Neural cell (in vitro differentiated cells): ENCODE results near the gene SUN5. TPM values are rescaled to one million over a fixed set of nuclear protein-coding genes. Genes with fewer than 3 reads are reported as not detected.

Source experiments
- H2AFZ ChIP-seq: fragments of 200-600, 300-800 bp; sonication (generic), shearing (Covaris generic); 2 replicates; pipeline ENCODE4 v1.6.0; 2014; ENCODE audit warnings: low read depth, mild to moderate bottlenecking, antibody characterized with exemption, low read length, moderate library complexity
- H3F3A ChIP-seq: fragments of 200-600 bp; shearing (Covaris generic); 2 replicates; pipeline ENCODE4 v1.6.1; 2016; ENCODE audit warnings: mild to moderate bottlenecking, moderate library complexity, mixed read lengths, antibody characterized with exemption, low read length; ENCODE audit not compliant: insufficient read depth, poor library complexity, severe bottlenecking
- H3K27ac ChIP-seq: fragments of 200-600, 300-800 bp; sonication (generic), shearing (Covaris generic); 2 replicates; pipeline ENCODE4 v1.5.1; 2014; ENCODE audit warnings: mild to moderate bottlenecking, low read length, moderate library complexity
- H3K27me3 ChIP-seq: fragments of 300-800, 200-600 bp; sonication (generic), shearing (Covaris generic); 2 replicates; pipeline ENCODE4 v1.6.0; 2014; ENCODE audit warnings: mild to moderate bottlenecking, low read depth, low read length, moderate library complexity; ENCODE audit not compliant: insufficient read depth
- H3K36me3 ChIP-seq: fragments of 300-800, 200-600 bp; sonication (generic), shearing (Covaris generic); 2 replicates; pipeline ENCODE4 v1.5.1; 2014; ENCODE audit warnings: mild to moderate bottlenecking, antibody characterized with exemption, low read length, moderate library complexity; ENCODE audit not compliant: insufficient read depth
- H3K4me2 ChIP-seq: fragments of 300-800, 200-600 bp; sonication (generic), shearing (Covaris generic); 2 replicates; pipeline ENCODE4 v1.6.0; 2014; ENCODE audit warnings: mild to moderate bottlenecking, low read length
- H3K4me3 ChIP-seq: fragments of 300-800, 200-600 bp; sonication (generic), shearing (Covaris generic); 2 replicates; pipeline ENCODE4 v1.5.1; 2014; ENCODE audit warnings: mild to moderate bottlenecking, low read length, moderate library complexity
- H3K79me2 ChIP-seq: fragments of 200-600 bp; shearing (Covaris generic); replicated peaks from 2 replicates; pipeline ENCODE4 v1.6.0; 2014; ENCODE audit warnings: mild to moderate bottlenecking, low read length, moderate library complexity; ENCODE audit not compliant: insufficient read depth
- H3K9ac ChIP-seq: fragments of 300-800, 200-600 bp; sonication (generic), shearing (Covaris generic); 2 replicates; pipeline ENCODE4 v1.6.1; 2016; ENCODE audit warnings: mild to moderate bottlenecking, low read length, mixed read lengths
- H3K9me2 ChIP-seq: fragments of 200-600 bp; shearing (Covaris generic); 2 replicates; pipeline ENCODE4 v1.6.1; 2016; ENCODE audit warnings: mild to moderate bottlenecking, low read length, mixed read lengths; ENCODE audit not compliant: insufficient read depth
- H3K9me3 ChIP-seq: fragments of 200-600, 300-800 bp; sonication (generic), shearing (Covaris generic); 2 replicates; pipeline ENCODE4 v1.6.1; 2016; ENCODE audit warnings: mild to moderate bottlenecking, mixed run types, low read length, moderate library complexity, mixed read lengths
- H4K20me1 ChIP-seq: fragments of 200-600 bp; shearing (Covaris generic); 2 replicates; pipeline ENCODE4 v1.6.1; 2016; ENCODE audit warnings: mild to moderate bottlenecking, mixed run types; ENCODE audit not compliant: insufficient read depth
- EP300 ChIP-seq: fragments of 450-650 bp; conservative IDR thresholded peaks from 2 replicates; pipeline ENCODE4 v1.6.1; 2014; ENCODE audit warnings: antibody characterized with exemption, mild to moderate bottlenecking, moderate library complexity; ENCODE audit not compliant: poor library complexity, severe bottlenecking
- EZH2 ChIP-seq: fragments of 200-600, 300-800 bp; shearing (Covaris generic), sonication (generic); IDR thresholded peaks from 2 replicates; pipeline ENCODE4 v1.6.1; 2014; ENCODE audit warnings: antibody characterized with exemption, low read length, borderline replicate concordance, mild to moderate bottlenecking; ENCODE audit not compliant: insufficient read depth, poor library complexity, severe bottlenecking
- MXI1 ChIP-seq: fragments of 450-650 bp; conservative IDR thresholded peaks from 2 replicates; pipeline ENCODE4 v1.6.1; 2014; ENCODE audit warnings: antibody characterized with exemption, mild to moderate bottlenecking; ENCODE audit not compliant: poor library complexity, severe bottlenecking
- POLR2AphosphoS5 ChIP-seq: IDR thresholded peaks from 2 replicates; pipeline ENCODE4 v1.6.1; 2012
- RAD21 ChIP-seq: fragments of 450-650 bp; conservative IDR thresholded peaks from 2 replicates; pipeline ENCODE4 v1.6.1; 2014; ENCODE audit warnings: antibody characterized with exemption, mild to moderate bottlenecking, moderate library complexity
- REST ChIP-seq: IDR thresholded peaks from 2 replicates; pipeline ENCODE4 v1.6.1; 2012; ENCODE audit warnings: borderline replicate concordance
- SMC3 ChIP-seq: fragments of 450-650 bp; conservative IDR thresholded peaks from 2 replicates; pipeline ENCODE4 v1.6.1; 2014; ENCODE audit warnings: antibody characterized with exemption, mild to moderate bottlenecking, moderate library complexity; ENCODE audit not compliant: poor library complexity
- TAF1 ChIP-seq: IDR thresholded peaks from 2 replicates; pipeline ENCODE4 v1.6.1; 2012; ENCODE audit warnings: low read depth
- polyA plus RNA-seq: library from polyadenylated mRNA; depleted of rRNA; stranded (reverse); fragments of >200 nt; gene quantifications from 2 replicates; pipeline ENCODE4 v1.2.3, GENCODE V29; 2014
- TF ChIP-seq, protein P1 (sequence below): fragments of 450-650 bp; IDR thresholded peaks from 2 replicates; pipeline ENCODE4 v1.5.1; 2014; ENCODE audit warnings: antibody characterized with exemption, mild to moderate bottlenecking, moderate library complexity; ENCODE audit not compliant: poor library complexity, severe bottlenecking

SUN5 gene
- polyA plus RNA-seq, 1 donor from 2014 or later: not detected

DNA sequence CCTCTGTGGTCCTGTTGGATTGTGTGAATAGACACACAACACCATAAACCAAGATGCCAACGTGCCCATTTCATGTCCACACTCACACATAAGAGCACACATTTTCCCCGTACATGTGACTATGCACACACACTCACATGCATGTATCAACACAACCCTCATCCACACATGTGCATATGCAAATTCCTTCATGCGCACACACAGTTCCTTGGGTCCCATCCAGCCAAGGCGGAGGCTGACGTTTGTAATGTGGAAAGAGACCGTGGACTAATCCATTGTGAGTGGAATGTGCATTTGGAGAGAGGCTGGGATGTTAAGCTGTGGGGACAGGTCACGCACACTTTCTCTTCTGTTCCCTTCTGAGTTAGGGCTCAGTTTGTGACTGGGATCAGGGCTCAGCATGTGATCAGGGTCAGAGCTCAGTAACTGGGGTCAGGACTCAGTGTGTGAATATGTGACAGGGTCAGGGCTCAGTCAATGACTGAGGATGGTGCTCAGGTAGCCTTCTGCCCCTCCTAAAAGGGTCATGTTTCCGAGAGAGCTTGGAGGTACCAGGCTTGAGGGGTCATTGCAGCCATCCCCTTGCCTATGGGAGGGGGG, 2.6 kb upstream of the SUN5 start:
- no peaks in the 10 kb centered on the region for H4K20me1 ChIP-seq
- H3K9me2 ChIP-seq: no peaks in the 10 kb centered on the region
- H3K4me2 ChIP-seq: no peak overlapping the region
- peaks cover 3% of the 10 kb centered on the region for H3K9me3 ChIP-seq
- H3K9ac ChIP-seq: no peak overlapping the region
- no peaks in the 10 kb centered on the region for H3K36me3 ChIP-seq
- no peaks in the 10 kb centered on the region for H3K27me3 ChIP-seq
- no peak overlapping the region for H2AFZ ChIP-seq
- TF ChIP-seq EZH2: no peak
- TF ChIP-seq, protein P1, sequence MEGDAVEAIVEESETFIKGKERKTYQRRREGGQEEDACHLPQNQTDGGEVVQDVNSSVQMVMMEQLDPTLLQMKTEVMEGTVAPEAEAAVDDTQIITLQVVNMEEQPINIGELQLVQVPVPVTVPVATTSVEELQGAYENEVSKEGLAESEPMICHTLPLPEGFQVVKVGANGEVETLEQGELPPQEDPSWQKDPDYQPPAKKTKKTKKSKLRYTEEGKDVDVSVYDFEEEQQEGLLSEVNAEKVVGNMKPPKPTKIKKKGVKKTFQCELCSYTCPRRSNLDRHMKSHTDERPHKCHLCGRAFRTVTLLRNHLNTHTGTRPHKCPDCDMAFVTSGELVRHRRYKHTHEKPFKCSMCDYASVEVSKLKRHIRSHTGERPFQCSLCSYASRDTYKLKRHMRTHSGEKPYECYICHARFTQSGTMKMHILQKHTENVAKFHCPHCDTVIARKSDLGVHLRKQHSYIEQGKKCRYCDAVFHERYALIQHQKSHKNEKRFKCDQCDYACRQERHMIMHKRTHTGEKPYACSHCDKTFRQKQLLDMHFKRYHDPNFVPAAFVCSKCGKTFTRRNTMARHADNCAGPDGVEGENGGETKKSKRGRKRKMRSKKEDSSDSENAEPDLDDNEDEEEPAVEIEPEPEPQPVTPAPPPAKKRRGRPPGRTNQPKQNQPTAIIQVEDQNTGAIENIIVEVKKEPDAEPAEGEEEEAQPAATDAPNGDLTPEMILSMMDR: no peak
- TF ChIP-seq TAF1: no peak
- TF ChIP-seq REST: no peak
- no peak for TF ChIP-seq MXI1
- no peak for TF ChIP-seq SMC3
- no peak for TF ChIP-seq EP300
- no peak for TF ChIP-seq POLR2AphosphoS5
- no peak for TF ChIP-seq RAD21
- H3K79me2 ChIP-seq: no peaks in the 10 kb centered on the region
- H3F3A ChIP-seq: no peaks in the 10 kb centered on the region
- H3K4me3 ChIP-seq: no peak overlapping the region
- no peak overlapping the region for H3K27ac ChIP-seq

DNA sequence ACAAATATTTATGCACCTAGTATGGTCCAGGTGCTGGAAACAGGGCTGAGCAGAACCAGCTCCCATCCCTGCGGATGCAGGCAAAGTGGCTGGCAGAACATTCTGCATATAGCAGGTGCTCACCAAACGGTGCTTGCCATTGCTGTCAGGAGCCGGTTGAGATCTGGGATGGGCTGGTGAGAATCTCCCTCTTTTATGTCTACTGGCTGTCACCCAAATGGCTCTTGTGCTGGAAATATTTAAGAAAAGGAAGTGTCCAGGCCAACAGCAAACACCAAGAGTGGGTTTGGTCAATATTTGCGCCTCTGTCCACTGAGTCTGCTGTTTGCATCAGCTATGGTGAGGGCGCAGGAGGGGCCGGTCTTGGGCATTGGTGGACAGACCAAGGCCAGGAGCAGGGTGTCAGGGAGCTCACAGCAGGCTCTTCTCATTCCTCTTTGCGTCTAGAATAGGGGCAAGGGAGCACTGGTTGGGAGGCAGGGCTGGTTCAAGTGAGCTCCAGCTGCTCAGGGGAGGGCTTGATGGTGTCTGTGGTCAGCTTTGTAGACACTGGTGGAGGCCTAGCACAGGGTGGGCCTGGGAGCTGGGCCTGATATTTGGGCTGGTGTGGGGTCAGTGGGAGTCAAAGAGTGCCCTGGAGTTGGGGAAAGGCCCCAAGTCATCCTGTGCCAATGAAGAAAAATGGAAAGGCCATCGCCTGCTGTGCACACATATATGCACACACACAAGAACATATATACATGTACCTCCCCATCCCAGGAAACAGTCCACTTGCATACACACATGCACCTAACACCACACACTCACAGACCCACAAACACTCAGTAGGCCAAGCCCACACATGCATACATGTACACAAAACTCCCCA, 1.9 kb upstream of the SUN5 start:
- Histone ChIP-seq H3K36me3 (no peaks in the 10 kb centered on the region), H3F3A (no peaks in the 10 kb centered on the region), H3K9ac (no peak overlapping the region), H3K9me2 (no peaks in the 10 kb centered on the region), H3K4me2 (no peak overlapping the region), H3K9me3 (peaks cover 3% of the 10 kb centered on the region), H3K27me3 (no peaks in the 10 kb centered on the region), H4K20me1 (no peaks in the 10 kb centered on the region), H3K4me3 (no peak overlapping the region), H2AFZ (no peak overlapping the region), H3K79me2 (no peaks in the 10 kb centered on the region), H3K27ac (no peak overlapping the region)
- TF ChIP-seq SMC3: no peak
- no peak for TF ChIP-seq RAD21
- no peak for TF ChIP-seq POLR2AphosphoS5
- no peak for TF ChIP-seq TAF1
- TF ChIP-seq EZH2: no peak
- TF ChIP-seq EP300: no peak
- TF ChIP-seq REST: no peak
- no peak for TF ChIP-seq MXI1
- TF ChIP-seq, protein P1: no peak
